Measurements from ENCODE around the gene GRPEL2.

Gene GRPEL2

GRCh38 chr5:149303210-149303609 is 42.1 kb upstream of the GRPEL2 start:
- ATAC-seq (ENCODE audit: insufficient read depth, low read depth) (no peak), DNase-seq (no peak)
- Histone ChIP-seq H3K79me2 (ENCODE audit: insufficient read depth, low read length) (no peaks in the 10 kb centered on the region), H3K4me2 (ENCODE audit: insufficient read depth, low read length) (no peak overlapping the region), H3K36me3 (ENCODE audit: insufficient read depth, low read length) (no peaks in the 10 kb centered on the region), H3K9ac (ENCODE audit: low read depth, low read length) (no peak overlapping the region), H3K9me3 (ENCODE audit: insufficient read depth, low read length, severe bottlenecking) (no peaks in the 10 kb centered on the region), H3K4me3 (ENCODE audit: low read depth in 1 of 2, low read length in 2 of 2) (no peak overlapping the region), H4K20me1 (ENCODE audit: insufficient read depth, low read length) (no peaks in the 10 kb centered on the region), H3K4me1 (ENCODE audit: insufficient read depth, low read length) (no peaks in the 10 kb centered on the region), H2AFZ (ENCODE audit: low read depth, low read length) (no peak overlapping the region), H3K27me3 (ENCODE audit: insufficient read depth, low read length, poor library complexity) (no peaks in the 10 kb centered on the region), H3K27ac (ENCODE audit: low read length) (no peak overlapping the region)
- TF ChIP-seq CTCF (IDR thresholded peaks at IDR 0.05; ENCODE audit: borderline replicate concordance, extremely low read depth, low read length, poor library complexity, severe bottlenecking) (no peak), EZH2 (IDR thresholded peaks at IDR 0.05; ENCODE audit: borderline replicate concordance, low read depth, low read length, severe bottlenecking) (no peak)

GRCh38 chr5:149304195-149305078 is 40.9 kb upstream of the GRPEL2 start:
- Histone ChIP-seq H3K9me3 (ENCODE audit: insufficient read depth, low read length, severe bottlenecking) (no peaks in the 10 kb centered on the region), H3K27me3 (ENCODE audit: insufficient read depth, low read length, poor library complexity) (no peaks in the 10 kb centered on the region), H3K4me1 (ENCODE audit: insufficient read depth, low read length) (no peaks in the 10 kb centered on the region), H3K27ac (ENCODE audit: low read length) (no peak overlapping the region), H3K79me2 (ENCODE audit: insufficient read depth, low read length) (no peaks in the 10 kb centered on the region), H2AFZ (ENCODE audit: low read depth, low read length) (no peak overlapping the region), H4K20me1 (ENCODE audit: insufficient read depth, low read length) (no peaks in the 10 kb centered on the region), H3K4me2 (ENCODE audit: insufficient read depth, low read length) (no peak overlapping the region), H3K4me3 (ENCODE audit: low read depth in 1 of 2, low read length in 2 of 2) (no peak overlapping the region), H3K9ac (ENCODE audit: low read depth, low read length) (no peak overlapping the region), H3K36me3 (ENCODE audit: insufficient read depth, low read length) (no peaks in the 10 kb centered on the region)
- ATAC-seq (ENCODE audit: insufficient read depth, low read depth): no peak
- no peak for DNase-seq
- no peak for TF ChIP-seq CTCF (IDR thresholded peaks at IDR 0.05; ENCODE audit: borderline replicate concordance, extremely low read depth, low read length, poor library complexity, severe bottlenecking)
- TF ChIP-seq EZH2 (IDR thresholded peaks at IDR 0.05; ENCODE audit: borderline replicate concordance, low read depth, low read length, severe bottlenecking): no peak

- Histone ChIP-seq H3K4me3 (ENCODE audit: low read depth in 1 of 2, low read length in 2 of 2) (no peak overlapping the region), H4K20me1 (ENCODE audit: insufficient read depth, low read length) (no peaks in the 10 kb centered on the region), H3K27ac (ENCODE audit: low read length) (no peak overlapping the region), H3K27me3 (ENCODE audit: insufficient read depth, low read length, poor library complexity) (no peaks in the 10 kb centered on the region), H3K4me1 (ENCODE audit: insufficient read depth, low read length) (no peaks in the 10 kb centered on the region; the same call in 1 of the 2 replicates), H2AFZ (ENCODE audit: low read depth, low read length) (no peak overlapping the region), H3K4me2 (ENCODE audit: insufficient read depth, low read length) (no peak overlapping the region), H3K36me3 (ENCODE audit: insufficient read depth, low read length) (no peaks in the 10 kb centered on the region), H3K9me3 (ENCODE audit: insufficient read depth, low read length, severe bottlenecking) (no peaks in the 10 kb centered on the region), H3K79me2 (ENCODE audit: insufficient read depth, low read length) (no peaks in the 10 kb centered on the region), H3K9ac (ENCODE audit: low read depth, low read length) (no peak overlapping the region)
- DNase-seq: no peak
- no peak for ATAC-seq (ENCODE audit: insufficient read depth, low read depth)
- TF ChIP-seq CTCF (IDR thresholded peaks at IDR 0.05; ENCODE audit: borderline replicate concordance, extremely low read depth, low read length, poor library complexity, severe bottlenecking): no peak
- no peak for TF ChIP-seq EZH2 (IDR thresholded peaks at IDR 0.05; ENCODE audit: borderline replicate concordance, low read depth, low read length, severe bottlenecking)
These were observed 35.9 kb upstream of the GRPEL2 start for GRCh38 chr5:149309354-149309753.

All from DND-41 (cell line).